HG02840 (cell line): ENCODE results near the gene TPGS1.

Source experiments
- ATAC-seq: cut with Tn5 transposase; IDR thresholded peaks from one replicate; pipeline ENCODE4 v1.9.1; 2021; ENCODE audit warnings: mild to moderate bottlenecking, moderate library complexity, moderate number of reproducible peaks; ENCODE audit not compliant: unreplicated experiment, low FRiP score

TPGS1 gene

GRCh38 chr19:507286-508203 is at the start of gene TPGS1:
Gene TPGS1 (plus strand): TSS chr19:507497. CDS start chr19:507507, 10 bp downstream.
- peak; percentile 72 for ATAC-seq

- ATAC-seq: no peak
Measured at GRCh38 chr19:457636-458035, 49.7 kb upstream of the TPGS1 start.

- no peak for ATAC-seq
Measured at GRCh38 chr19:458091-459042, 48.9 kb upstream of the TPGS1 start.

- ATAC-seq: no peak
Measured at GRCh38 chr19:459724-460511, 47.4 kb upstream of the TPGS1 start.

GRCh38 chr19:460877-461720 is 46.2 kb upstream of the TPGS1 start, which contains the start of gene SHC2:
Gene SHC2 (minus strand): TSS chr19:461033. CDS start chr19:460996, 37 bp downstream.
- ATAC-seq: no peak

- no peak for ATAC-seq
Measured at GRCh38 chr19:461721-462551, 45.4 kb upstream of the TPGS1 start.

GRCh38 chr19:463483-464207 is 43.7 kb upstream of the TPGS1 start:
- no peak for ATAC-seq

GRCh38 chr19:464208-464545 is 43.1 kb upstream of the TPGS1 start:
- no peak for ATAC-seq

- ATAC-seq: no peak
Measured at GRCh38 chr19:465056-465816, 42.1 kb upstream of the TPGS1 start.

GRCh38 chr19:467554-467953 is 39.7 kb upstream of the TPGS1 start:
- no peak for ATAC-seq

- no peak for ATAC-seq
Measured at GRCh38 chr19:468587-469256, 38.6 kb upstream of the TPGS1 start.

- no peak for ATAC-seq
Measured at GRCh38 chr19:469833-470232, 37.5 kb upstream of the TPGS1 start.

GRCh38 chr19:470701-471100 is 36.6 kb upstream of the TPGS1 start:
- ATAC-seq: no peak

- no peak for ATAC-seq
Measured at GRCh38 chr19:472005-472858, 35.1 kb upstream of the TPGS1 start.

GRCh38 chr19:474126-475078 is 32.9 kb upstream of the TPGS1 start:
- no peak for ATAC-seq
